ENCODE results near the gene STARD6. TPM values are rescaled to one million over a fixed set of nuclear protein-coding genes. Genes with fewer than 3 reads are reported as not detected.
"Not testable (repeated sequence)": the region's sequence is repeated elsewhere in the genome, so short reads cannot be mapped to it uniquely, and the experiment has no call there.

STARD6 gene
- total and polyA plus RNA-seq, 8 donors = not detected

DNA sequence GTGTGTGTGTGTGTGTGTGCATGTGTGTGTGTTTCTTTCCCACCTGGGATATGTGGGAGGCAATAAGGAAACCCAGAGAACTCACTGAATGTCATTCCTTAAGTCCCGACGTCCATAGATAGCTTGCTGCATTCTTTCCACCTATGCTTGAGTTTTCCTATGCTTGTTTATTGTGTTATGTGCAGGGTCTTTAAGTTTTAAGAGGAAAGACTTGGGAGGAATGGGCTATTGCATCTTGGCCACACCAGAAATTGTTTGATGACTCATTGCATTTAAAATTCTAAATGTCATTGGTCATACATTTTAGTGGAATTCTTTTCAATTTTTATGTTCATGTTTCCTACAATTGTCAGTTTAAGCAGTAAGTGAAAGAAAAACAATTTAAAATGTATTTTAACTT is 33.7 kb downstream of the STARD6 start:
- TF ChIP-seq, protein P1, sequence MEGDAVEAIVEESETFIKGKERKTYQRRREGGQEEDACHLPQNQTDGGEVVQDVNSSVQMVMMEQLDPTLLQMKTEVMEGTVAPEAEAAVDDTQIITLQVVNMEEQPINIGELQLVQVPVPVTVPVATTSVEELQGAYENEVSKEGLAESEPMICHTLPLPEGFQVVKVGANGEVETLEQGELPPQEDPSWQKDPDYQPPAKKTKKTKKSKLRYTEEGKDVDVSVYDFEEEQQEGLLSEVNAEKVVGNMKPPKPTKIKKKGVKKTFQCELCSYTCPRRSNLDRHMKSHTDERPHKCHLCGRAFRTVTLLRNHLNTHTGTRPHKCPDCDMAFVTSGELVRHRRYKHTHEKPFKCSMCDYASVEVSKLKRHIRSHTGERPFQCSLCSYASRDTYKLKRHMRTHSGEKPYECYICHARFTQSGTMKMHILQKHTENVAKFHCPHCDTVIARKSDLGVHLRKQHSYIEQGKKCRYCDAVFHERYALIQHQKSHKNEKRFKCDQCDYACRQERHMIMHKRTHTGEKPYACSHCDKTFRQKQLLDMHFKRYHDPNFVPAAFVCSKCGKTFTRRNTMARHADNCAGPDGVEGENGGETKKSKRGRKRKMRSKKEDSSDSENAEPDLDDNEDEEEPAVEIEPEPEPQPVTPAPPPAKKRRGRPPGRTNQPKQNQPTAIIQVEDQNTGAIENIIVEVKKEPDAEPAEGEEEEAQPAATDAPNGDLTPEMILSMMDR (IDR thresholded peaks at IDR 0.05) = no peak
- H3K9me3 ChIP-seq = no peaks in the 10 kb centered on the region
- ATAC-seq (no peak), DNase-seq (no peak), FAIRE-seq (no peak)
- H3K4me3 ChIP-seq = no peak overlapping the region
- no peaks in the 10 kb centered on the region for H3K36me3 ChIP-seq
- 75 to 78% methylated on average over 2 of the region's 2 CpGs for WGBS, 2 donors
- intact Hi-C loops (cut with DNase I) = no loop called here
- no peaks in the 10 kb centered on the region for H3K4me1 ChIP-seq
- no peaks in the 10 kb centered on the region for H3K27me3 ChIP-seq
- no peak overlapping the region for H3K27ac ChIP-seq

GRCh38 chr18:54323561-54323960 is 34.1 kb downstream of the STARD6 start:
- no peaks in the 10 kb centered on the region for H3K4me1 ChIP-seq
- intact Hi-C loops (cut with DNase I) = no loop called here
- no peak overlapping the region for H3K4me3 ChIP-seq
- no peak for DNase-seq
- no peak for ATAC-seq
- H3K27ac ChIP-seq = no peak overlapping the region
- TF ChIP-seq, protein P1 (IDR thresholded peaks at IDR 0.05) = no peak
- H3K36me3 ChIP-seq = no peaks in the 10 kb centered on the region
- no peaks in the 10 kb centered on the region for H3K9me3 ChIP-seq
- FAIRE-seq = no peak
- H3K27me3 ChIP-seq = no peaks in the 10 kb centered on the region

DNA sequence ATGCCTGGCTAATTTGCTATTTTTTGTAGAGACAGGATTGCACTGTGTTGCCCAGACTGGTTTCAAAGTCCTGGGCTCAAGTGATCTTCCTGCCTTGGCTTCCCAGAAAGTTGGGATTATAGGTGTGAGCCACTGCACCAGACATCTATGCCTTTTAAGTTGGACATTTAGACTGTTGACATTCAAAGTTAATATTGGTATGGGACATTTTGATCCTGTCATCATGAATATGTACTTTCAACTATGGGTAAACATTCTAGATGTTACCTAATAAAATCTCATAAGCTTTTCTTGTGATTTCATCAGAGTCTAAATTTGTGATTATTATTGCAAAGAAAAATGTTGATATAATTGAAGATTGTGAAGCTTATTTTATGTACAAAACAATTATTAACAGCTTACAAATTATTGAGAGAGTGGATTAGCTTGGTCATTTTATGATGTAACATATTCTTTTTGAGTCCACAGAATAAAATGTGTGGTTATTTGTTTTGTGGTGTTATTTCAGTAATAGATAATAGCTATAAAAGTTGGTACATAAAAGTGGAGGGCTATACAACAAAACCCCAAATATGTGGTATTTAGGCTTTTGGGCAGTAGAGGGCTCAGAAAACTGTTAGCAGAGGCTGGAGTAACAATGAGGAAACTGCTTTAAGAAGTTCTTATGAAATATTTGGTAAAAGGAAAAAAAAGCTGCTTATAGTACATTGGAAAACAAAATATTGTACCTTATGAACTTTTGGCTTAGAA is 41.4 kb downstream of the STARD6 start:
- FAIRE-seq (no peak), ATAC-seq (no peak), DNase-seq (no peak)

DNA sequence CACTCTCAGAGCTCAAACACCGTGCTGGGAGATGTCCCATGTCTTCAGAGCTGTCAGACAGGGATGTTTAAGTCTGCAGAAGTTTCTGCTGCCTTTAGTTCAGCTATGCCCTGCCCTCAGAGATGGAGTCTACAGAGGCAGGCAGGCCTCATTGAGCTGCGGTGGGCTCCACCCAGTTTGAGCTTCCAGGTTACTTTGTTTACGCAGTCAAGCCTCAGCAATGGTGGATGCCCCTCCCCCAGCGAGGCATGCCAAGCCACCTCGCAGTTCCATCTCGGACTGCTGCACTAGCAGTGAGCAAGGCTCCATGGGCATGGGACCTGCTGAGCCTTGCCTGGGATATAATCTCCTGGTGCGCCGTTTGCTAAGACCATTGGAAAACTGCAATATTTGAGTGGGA is 48.1 kb downstream of the STARD6 start:
- ATAC-seq; H3K27ac ChIP-seq; H3K4me3 ChIP-seq; H3K4me1 ChIP-seq; H3K9me3 ChIP-seq; H3K27me3 ChIP-seq; DNase-seq; FAIRE-seq; intact Hi-C loops (cut with DNase I); H3K36me3 ChIP-seq: not testable (repeated sequence)
- 75 to 89% methylated on average over 8 of the region's 8 CpGs for WGBS, 2 donors

More for the DNA sequence above, 41.4 kb downstream of the STARD6 start:
- TF ChIP-seq, protein P1 (IDR thresholded peaks at IDR 0.05) = no peak
- Histone ChIP-seq H3K27me3 (no peaks in the 10 kb centered on the region), H3K9me3 (no peaks in the 10 kb centered on the region), H3K4me1 (no peaks in the 10 kb centered on the region), H3K4me3 (no peak overlapping the region), H3K36me3 (no peaks in the 10 kb centered on the region), H3K27ac (no peak overlapping the region)
- intact Hi-C loops (cut with DNase I) = no loop called here

GRCh38 chr18:54303408-54303807 is 54.2 kb downstream of the STARD6 start:
- no peak for ATAC-seq

DNA sequence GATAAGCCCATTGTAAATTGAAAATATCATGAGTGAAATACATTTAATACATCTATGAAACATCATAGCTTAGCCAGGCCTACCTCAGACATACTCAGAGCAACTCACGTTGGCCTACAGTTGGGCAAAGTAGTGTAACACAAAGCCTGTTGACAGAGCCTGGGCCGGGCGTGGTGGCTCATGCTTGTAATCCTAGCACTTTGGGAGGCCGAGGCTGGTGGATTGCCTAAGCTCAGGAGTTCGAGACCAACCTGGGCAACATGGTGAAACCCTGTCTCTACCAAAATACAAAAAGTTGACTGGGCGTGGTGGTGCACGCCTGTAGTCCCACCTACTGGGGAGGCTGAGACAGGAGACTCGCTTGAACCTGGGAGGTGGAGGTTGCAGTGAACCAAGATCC is 58.7 kb downstream of the STARD6 start:
- ATAC-seq = not testable (repeated sequence)

More at GRCh38 chr18:54303408-54303807, 54.2 kb downstream of the STARD6 start:
- Histone ChIP-seq H3K4me3 (no peak overlapping the region), H3K9me3 (no peaks in the 10 kb centered on the region), H3K27me3 (no peaks in the 10 kb centered on the region), H3K4me1 (no peaks in the 10 kb centered on the region), H3K27ac (no peak overlapping the region), H3K36me3 (no peaks in the 10 kb centered on the region)
- DNase-seq (no peak), FAIRE-seq (no peak)
- TF ChIP-seq, protein P1 (IDR thresholded peaks at IDR 0.05) = no peak
- intact Hi-C loops (cut with DNase I) = no loop called here

More for the DNA sequence above, 58.7 kb downstream of the STARD6 start:
- H3K4me3 ChIP-seq; H3K4me1 ChIP-seq; H3K27ac ChIP-seq; intact Hi-C loops (cut with DNase I); FAIRE-seq; H3K27me3 ChIP-seq; H3K9me3 ChIP-seq; DNase-seq; H3K36me3 ChIP-seq: not testable (repeated sequence)
- WGBS, 2 donors = 98% methylated on average over 8 of the region's 8 CpGs

Measured in pancreas (tissue), 10 donors.